ENCODE data around the gene PITX1. TPM values are rescaled to one million over a fixed set of nuclear protein-coding genes. Genes with fewer than 3 reads are reported as not detected.

Gene PITX1
- polyA plus RNA-seq, 3 donors, result 0.32 to 1.4 (median 1.1) TPM

DNA sequence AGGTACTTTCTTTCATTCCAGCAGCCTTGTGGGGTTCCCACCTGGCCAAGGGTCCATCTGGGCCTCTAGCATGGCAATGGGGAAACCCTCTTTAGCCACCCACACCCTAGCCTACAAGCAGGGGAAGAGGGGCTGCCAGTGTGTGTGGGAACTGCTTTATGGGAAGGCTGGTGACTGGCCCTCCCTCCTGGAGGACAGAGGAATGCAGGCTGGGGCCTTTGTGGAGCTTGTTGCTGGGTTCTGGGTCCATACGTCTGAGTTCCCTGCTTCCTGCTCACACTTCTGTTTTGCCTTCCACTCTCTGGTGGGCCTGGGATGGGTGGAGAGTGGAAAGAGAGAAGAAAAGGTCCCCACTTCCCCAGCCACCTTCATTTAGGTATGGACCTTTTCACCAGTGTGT is 14.9 kb upstream of the PITX1 start:
- H3K27ac ChIP-seq (ENCODE audit: low read depth, low read length), result no peak overlapping the region
- WGBS, 3 donors, result 0 to 43% (median 31%) methylated on average over 1 of the region's 1 CpG

DNA sequence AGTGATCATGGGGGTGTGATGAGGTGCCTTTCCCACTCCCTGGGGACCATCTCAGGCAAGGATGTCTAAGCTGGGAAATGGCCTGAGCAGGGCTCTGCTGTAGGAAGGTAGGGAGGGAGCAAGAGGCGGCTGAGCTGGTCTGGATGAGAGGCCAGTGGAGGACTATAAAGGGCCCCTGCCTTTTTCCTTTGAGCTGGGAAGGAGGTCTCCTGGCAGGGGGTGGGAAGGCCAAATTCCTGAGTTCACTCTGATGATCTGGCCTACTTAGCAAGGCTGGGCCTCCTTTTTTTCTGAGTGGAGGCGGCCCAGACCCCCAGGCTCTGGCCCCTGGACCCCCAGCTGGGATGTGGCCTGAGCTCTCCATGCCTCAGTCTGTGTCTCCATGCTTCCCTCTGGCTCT is 14.3 kb upstream of the PITX1 start:
- 82 to 100% (median 89%) methylated on average over 2 of the region's 2 CpGs for WGBS, 3 donors
- H3K27ac ChIP-seq (ENCODE audit: low read depth, low read length), result no peak overlapping the region

- no peak overlapping the region for H3K27ac ChIP-seq (ENCODE audit: low read depth, low read length)
- WGBS, 3 donors, result 20 to 57% (median 31%) methylated on average over 2 of the region's 2 CpGs
These were observed 13.3 kb upstream of the PITX1 start for GRCh38 chr5:135047347-135047695.

- H3K27ac ChIP-seq (ENCODE audit: low read depth, low read length), result no peak overlapping the region
- 58 to 82% (median 67%) methylated on average over 5 of the region's 5 CpGs for WGBS, 3 donors
These were observed 12.8 kb upstream of the PITX1 start for GRCh38 chr5:135046661-135047346.

- H3K27ac ChIP-seq (ENCODE audit: low read depth, low read length), result no peak overlapping the region
These were observed 11.5 kb upstream of the PITX1 start for GRCh38 chr5:135045488-135045887.

DNA sequence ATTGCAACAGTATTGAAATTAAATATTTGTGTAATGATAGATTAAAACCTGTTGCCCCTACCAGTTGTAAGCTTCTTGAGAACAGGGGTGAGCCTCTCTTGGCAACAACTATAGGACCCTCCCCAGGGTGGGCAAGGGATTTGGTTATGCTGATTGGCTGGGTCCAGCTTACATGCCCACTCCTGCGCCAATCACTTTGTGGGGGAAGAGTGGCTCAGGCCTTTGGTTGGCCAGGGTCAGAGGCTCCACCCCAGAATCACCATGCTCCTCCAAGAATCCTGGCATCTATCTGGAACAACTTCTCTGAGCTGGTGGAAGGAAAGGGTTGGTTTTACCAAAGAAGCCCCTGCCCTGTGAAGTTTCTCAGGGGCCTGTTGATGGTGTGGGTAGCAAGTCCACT is 8.6 kb upstream of the PITX1 start:
- no peak overlapping the region for H3K27ac ChIP-seq (ENCODE audit: low read depth, low read length)
- WGBS, 3 donors, result 85 to 95% (median 95%) methylated on average over 1 of the region's 1 CpG

- 67 to 79% (median 76%) methylated on average over 3 of the region's 3 CpGs for WGBS, 3 donors
- H3K27ac ChIP-seq (ENCODE audit: low read depth, low read length), result no peak overlapping the region
These were observed 7.7 kb upstream of the PITX1 start for GRCh38 chr5:135041726-135042125.

GRCh38 chr5:135041145-135041587 is 7.1 kb upstream of the PITX1 start:
- H3K27ac ChIP-seq (ENCODE audit: low read depth, low read length), result no peak overlapping the region
- WGBS, 3 donors, result 22 to 50% (median 40%) methylated on average over 12 of the region's 12 CpGs

GRCh38 chr5:135040333-135041144 is 6.5 kb upstream of the PITX1 start:
- H3K27ac ChIP-seq (ENCODE audit: low read depth, low read length), result no peak overlapping the region
- WGBS, 3 donors, result 7 to 16% (median 13%) methylated on average over 48 to 51 of the region's 51 CpGs

DNA sequence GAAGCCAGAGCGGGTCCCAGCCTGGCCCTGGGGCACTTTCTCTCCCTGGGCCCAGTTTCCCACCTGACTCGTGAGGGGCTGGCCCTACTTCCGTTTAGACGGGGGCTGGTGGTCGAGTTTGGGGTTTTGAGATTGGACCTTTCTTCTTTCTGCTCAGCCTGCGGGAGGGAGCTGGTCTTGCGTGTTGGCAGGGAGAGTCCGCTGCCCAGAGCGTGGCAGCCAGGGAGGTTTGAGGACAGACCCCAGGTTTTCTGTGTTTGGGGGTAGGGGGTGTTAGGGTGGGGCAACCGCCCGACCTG is 6.0 kb upstream of the PITX1 start:
- WGBS, 3 donors, result 9 to 17% (median 12%) methylated on average over 11 of the region's 11 CpGs
- H3K27ac ChIP-seq (ENCODE audit: low read depth, low read length), result no peak overlapping the region

DNA sequence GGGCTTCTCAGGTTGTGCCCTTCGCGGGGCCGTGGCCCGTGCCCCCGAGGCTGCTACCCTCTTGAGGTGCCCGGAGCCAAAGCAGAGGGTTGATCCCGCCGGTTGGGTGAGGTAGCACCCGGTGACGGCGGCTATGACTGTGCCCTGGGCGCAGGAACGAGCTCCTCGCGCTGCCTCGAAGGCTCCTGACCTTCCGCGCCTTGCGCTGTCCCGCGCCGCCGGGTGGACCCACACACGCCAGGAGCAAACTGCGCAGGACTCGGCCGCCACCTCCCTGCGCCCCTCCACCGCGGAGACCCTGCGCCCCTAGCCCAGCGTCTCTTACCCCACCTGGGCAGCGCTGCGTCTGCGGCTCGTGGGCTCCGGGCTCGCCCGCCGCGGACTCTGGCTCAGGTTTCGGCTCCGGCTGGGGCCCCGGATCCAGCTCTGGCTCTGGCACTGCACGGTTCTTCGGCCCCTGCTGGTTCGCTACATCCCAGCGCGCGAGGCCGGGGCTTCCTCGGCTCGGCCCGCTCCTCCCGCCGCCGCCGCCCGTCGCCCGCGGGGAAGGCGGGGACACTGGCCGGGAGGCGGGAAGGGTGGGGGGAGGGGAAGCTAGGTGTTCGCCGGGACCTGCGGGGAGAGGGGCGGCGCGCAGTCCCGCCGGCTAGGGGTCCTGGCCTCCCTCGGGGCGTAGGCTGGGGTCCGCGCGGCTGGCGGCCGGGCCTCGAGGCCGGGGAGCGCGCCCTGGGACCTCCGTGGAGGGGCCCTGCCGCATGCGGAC is 5.4 kb upstream of the PITX1 start:
- H3K27ac ChIP-seq (ENCODE audit: low read depth, low read length), result no peak overlapping the region
- WGBS, 3 donors, result 4 to 6% (median 5%) methylated on average over 68 to 87 of the region's 87 CpGs

DNA sequence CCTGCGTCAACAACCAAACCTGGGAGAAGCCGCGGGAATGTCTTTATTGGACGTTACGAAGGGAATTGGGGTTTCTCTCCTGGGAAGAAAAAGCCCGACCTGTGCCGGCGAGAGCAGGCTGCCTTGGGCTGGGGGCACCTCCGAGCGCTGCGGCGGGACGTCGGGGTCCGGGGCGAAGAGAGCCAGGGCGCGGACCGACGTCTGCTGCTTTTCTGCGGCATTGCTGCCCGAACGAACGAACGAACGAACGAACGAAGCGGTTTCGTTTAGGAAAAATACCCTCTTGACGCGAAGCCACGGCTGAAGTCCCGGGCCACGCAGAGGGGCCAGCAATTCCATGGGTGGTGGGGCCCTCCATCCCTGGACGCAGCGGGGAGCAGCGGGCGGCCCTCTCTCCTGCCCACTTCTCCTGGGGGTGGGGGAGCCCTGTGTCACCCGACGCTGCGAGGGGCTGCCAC is 4.8 kb upstream of the PITX1 start:
- WGBS, 3 donors, result 5 to 9% (median 8%) methylated on average over 40 to 42 of the region's 42 CpGs
- H3K27ac ChIP-seq (ENCODE audit: low read depth, low read length), result no peak overlapping the region

GRCh38 chr5:135038205-135038812 is 4.3 kb upstream of the PITX1 start:
- WGBS, 3 donors, result 15 to 28% (median 27%) methylated on average over 19 to 20 of the region's 20 CpGs
- no peak overlapping the region for H3K27ac ChIP-seq (ENCODE audit: low read depth, low read length)

- WGBS, 3 donors, result 17 to 33% (median 28%) methylated on average over 11 of the region's 11 CpGs
- H3K27ac ChIP-seq (ENCODE audit: low read depth, low read length), result no peak overlapping the region
These were observed 3.6 kb upstream of the PITX1 start for GRCh38 chr5:135037519-135038204.

GRCh38 chr5:135036405-135036804 is 2.4 kb upstream of the PITX1 start:
- WGBS, 3 donors, result 70 to 73% (median 71%) methylated on average over 4 of the region's 4 CpGs
- H3K27ac ChIP-seq (ENCODE audit: low read depth, low read length), result no peak overlapping the region

- WGBS, 3 donors, result 65 to 81% (median 74%) methylated on average over 6 of the region's 6 CpGs
These were observed 1.6 kb upstream of the PITX1 start for GRCh38 chr5:135035678-135036030.

DNA sequence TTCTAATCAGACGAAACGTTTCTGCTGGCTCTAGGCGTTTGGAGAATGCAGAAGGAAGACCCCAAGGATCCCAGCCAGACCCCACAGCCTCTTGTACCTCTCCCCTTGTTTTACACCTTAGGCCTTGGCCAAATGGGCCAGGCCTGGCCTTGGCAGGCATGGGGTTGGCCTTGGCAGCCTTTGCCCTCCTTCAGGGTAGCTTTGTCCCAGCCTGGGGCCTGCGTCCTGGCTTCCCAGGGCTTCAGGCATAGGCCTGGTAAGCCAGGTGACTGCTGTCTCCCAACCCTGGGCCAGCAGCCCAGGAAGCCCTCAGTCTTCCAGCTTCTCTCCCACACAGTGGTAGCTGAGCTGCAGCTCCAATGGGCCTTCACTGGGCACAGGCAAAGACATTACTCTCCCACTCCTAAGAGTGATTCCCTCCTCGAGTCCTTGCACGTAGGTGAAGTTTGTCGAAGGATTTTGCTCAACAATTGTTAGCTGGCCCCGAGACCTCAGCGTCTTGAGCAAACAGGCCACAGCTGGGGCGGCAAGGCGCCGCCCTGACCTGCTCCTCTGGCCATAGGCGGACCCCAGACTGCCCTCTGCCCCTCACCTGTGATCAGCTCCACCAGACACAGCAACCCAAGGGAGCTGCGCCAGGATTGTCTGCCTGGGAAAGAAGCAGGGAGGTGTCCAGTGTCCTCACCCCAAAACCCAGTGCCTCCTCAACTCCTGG is 1.1 kb upstream of the PITX1 start:
- WGBS, 3 donors, result 74 to 78% (median 76%) methylated on average over 14 of the region's 14 CpGs
- H3K27ac ChIP-seq (ENCODE audit: low read depth, low read length), result no peak overlapping the region

More at GRCh38 chr5:135035678-135036030, 1.6 kb upstream of the PITX1 start:
- no peak overlapping the region for H3K27ac ChIP-seq (ENCODE audit: low read depth, low read length)

Measured in adipose tissue (tissue), 3 donors.